Kidney (tissue), 14 donors: ENCODE results near the gene MYH14. TPM values are rescaled to one million over a fixed set of nuclear protein-coding genes. Genes with fewer than 3 reads are reported as not detected.

Experiments used
- DNase-seq, 5 donors: peaks; one replicate each; pipeline ENCODE4 v3.0.0-alpha.2; 2013 to 2020
- FAIRE-seq: peaks from 2 replicates; lab custom pipeline; 2012; peaks lifted over from hg19 to GRCh38; lab: Jason Lieb, UNC
- H3K27ac ChIP-seq, 2 donors: one replicate each; pipeline ENCODE4 v1.7.0; 2013; ENCODE audit warnings: low read depth in 2 of 2, low read length in 2 of 2, inconsistent platforms in 1 of 2
- H3K27me3 ChIP-seq: one replicate; pipeline ENCODE4 v1.7.1; 2013; ENCODE audit warnings: low read length, inconsistent platforms; ENCODE audit not compliant: control insufficient read depth, insufficient read depth
- H3K36me3 ChIP-seq, 3 donors: one replicate each; pipeline versions ENCODE4 v1.7.0 to v1.7.1; 2013; ENCODE audit warnings: low read length in 3 of 3, control low read depth in 1 of 3, inconsistent platforms in 1 of 3; ENCODE audit not compliant: insufficient read depth in 3 of 3, control insufficient read depth in 2 of 3
- H3K4me1 ChIP-seq, 3 donors: one replicate each; pipeline versions ENCODE4 v1.7.0 to v1.7.1; 2013; ENCODE audit warnings: low read length in 3 of 3, inconsistent platforms in 1 of 3, low read depth in 1 of 3; ENCODE audit not compliant: control insufficient read depth in 2 of 3, insufficient read depth in 2 of 3
- H3K4me3 ChIP-seq, 3 donors: one replicate each; pipeline versions ENCODE4 v1.7.0 to v1.8.1; 2013; ENCODE audit warnings: low read length in 3 of 3, control low read depth in 1 of 3, inconsistent platforms in 1 of 3
- H3K9ac ChIP-seq, 3 donors: one replicate each; pipeline versions ENCODE4 v1.7.0 to v1.7.1; 2013; ENCODE audit warnings: low read length in 3 of 3, control low read depth in 1 of 3, inconsistent platforms in 1 of 3
- H3K9me3 ChIP-seq, 3 donors: one replicate each; pipeline versions ENCODE4 v1.7.0 to v1.7.1; 2013; ENCODE audit warnings: low read length in 3 of 3, control low read depth in 1 of 3, inconsistent platforms in 1 of 3; ENCODE audit not compliant: control insufficient read depth in 2 of 3, insufficient read depth in 1 of 3
- intact Hi-C: fragments of 100-400 bp; cut with DNase I; formaldehyde crosslinking; loops from one replicate; pipeline ENCODE4 v1.11.1; 2022
- polyA plus RNA-seq: library from polyadenylated mRNA; stranded (reverse); fragments of 350-450 nt; fragmentation: Illumina TruSeq; extraction: RNeasy Lipid Tissue Mini Kit (QIAGEN cat#74804); gene quantifications from one replicate; pipeline ENCODE4 v1.2.3, GENCODE V29; 2014; ENCODE audit warnings: low read depth, low replicate concordance; ENCODE audit not compliant: insufficient read depth
- total RNA-seq: library from RNA; stranded (reverse); fragmentation: NEBNext Ultra II Directional; extraction: Animal tissue kit (Norgen Biotek cat#: 25700); gene quantifications from one replicate; pipeline ENCODE4 v1.2.1, GENCODE V29; 2021
- TF ChIP-seq, protein P1 (sequence below): IDR thresholded peaks from 3 replicates; pipeline ENCODE4 v1.5.1; 2012; ENCODE audit warnings: mild to moderate bottlenecking, moderate library complexity, borderline replicate concordance; ENCODE audit not compliant: insufficient read depth; ENCODE audit errors: extremely low read depth
- donor health status: control.
- donor health status: control.
- donor health status: control.
- donor health status: control.
- donor health status: control.
- donor health status: DM: yes; HTN: yes; CAD: no.
- donor health status: Normal renal cell carcinoma (clear cell type).

MYH14 gene
- total and polyA plus RNA-seq, 2 donors from 2014 or later = 23.9 to 81.4 TPM

DNA sequence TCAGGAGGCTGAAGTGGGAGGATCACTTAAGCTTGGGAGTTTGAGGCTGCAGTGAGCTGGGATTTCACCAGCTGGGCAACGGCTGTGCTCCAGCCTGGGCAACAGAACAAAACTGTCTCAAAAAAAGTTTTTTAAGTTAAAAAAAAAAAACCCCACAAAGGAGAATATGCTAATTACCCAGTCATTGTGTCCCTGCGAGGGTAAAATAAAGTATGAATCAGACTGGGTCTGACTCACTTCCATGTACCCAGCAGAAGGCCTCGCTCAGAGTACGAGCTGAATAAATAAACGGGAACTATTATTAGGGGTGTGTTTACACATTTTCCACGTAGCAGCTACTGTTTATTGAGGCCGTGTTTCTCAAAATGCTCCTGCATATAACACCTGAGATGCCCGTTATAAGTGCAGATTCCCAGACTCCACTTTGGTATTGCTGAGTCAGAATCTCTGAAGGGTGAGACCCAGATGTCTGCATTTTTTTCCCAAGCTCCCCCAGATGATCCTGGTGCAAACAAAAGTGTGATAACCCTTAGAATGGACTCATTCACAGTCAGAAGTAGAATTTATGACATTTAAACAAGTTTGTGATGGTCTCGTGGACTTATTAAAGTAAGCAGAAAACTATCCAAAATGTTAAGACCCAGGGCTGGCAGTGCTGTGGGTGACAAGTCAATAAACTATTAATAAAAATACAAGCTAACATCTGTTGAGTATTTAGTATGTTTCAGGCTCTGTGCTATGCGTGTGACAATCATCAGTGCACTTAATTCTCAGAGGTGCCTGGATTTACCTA is 97.6 kb downstream of the MYH14 start:
- no peaks in the 10 kb centered on the region for H3K36me3 ChIP-seq
- H3K9ac ChIP-seq = no peak overlapping the region
- no peaks in the 10 kb centered on the region for H3K27me3 ChIP-seq
- FAIRE-seq (no peak), DNase-seq (no peak)
- intact Hi-C loops = no loop called here
- H3K4me3 ChIP-seq = no peak overlapping the region
- no peaks in the 10 kb centered on the region for H3K9me3 ChIP-seq
- no peaks in the 10 kb centered on the region for H3K4me1 ChIP-seq
- TF ChIP-seq, protein P1, sequence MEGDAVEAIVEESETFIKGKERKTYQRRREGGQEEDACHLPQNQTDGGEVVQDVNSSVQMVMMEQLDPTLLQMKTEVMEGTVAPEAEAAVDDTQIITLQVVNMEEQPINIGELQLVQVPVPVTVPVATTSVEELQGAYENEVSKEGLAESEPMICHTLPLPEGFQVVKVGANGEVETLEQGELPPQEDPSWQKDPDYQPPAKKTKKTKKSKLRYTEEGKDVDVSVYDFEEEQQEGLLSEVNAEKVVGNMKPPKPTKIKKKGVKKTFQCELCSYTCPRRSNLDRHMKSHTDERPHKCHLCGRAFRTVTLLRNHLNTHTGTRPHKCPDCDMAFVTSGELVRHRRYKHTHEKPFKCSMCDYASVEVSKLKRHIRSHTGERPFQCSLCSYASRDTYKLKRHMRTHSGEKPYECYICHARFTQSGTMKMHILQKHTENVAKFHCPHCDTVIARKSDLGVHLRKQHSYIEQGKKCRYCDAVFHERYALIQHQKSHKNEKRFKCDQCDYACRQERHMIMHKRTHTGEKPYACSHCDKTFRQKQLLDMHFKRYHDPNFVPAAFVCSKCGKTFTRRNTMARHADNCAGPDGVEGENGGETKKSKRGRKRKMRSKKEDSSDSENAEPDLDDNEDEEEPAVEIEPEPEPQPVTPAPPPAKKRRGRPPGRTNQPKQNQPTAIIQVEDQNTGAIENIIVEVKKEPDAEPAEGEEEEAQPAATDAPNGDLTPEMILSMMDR = no peak
- no peak overlapping the region for H3K27ac ChIP-seq

DNA sequence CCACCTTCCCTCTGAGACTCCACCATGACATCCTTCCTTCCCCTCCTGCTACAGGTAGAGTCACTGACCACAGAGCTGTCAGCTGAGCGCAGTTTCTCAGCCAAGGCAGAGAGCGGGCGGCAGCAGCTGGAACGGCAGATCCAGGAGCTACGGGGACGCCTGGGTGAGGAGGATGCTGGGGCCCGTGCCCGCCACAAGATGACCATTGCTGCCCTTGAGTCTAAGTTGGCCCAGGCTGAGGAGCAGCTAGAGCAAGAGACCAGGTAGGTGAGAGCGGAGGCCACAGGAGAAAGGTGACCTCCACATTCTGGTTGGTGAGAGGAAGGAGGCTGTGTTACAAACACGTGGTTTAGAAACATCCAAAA is 98.2 kb downstream of the MYH14 start:
- DNase-seq (no peak), FAIRE-seq (no peak)
- Histone ChIP-seq H3K4me1 (no peaks in the 10 kb centered on the region), H3K36me3 (no peaks in the 10 kb centered on the region), H3K9ac (no peak overlapping the region), H3K4me3 (no peak overlapping the region), H3K27me3 (no peaks in the 10 kb centered on the region), H3K9me3 (no peaks in the 10 kb centered on the region), H3K27ac (no peak overlapping the region)
- intact Hi-C loops = no loop called here
- TF ChIP-seq, protein P1 = no peak

DNA sequence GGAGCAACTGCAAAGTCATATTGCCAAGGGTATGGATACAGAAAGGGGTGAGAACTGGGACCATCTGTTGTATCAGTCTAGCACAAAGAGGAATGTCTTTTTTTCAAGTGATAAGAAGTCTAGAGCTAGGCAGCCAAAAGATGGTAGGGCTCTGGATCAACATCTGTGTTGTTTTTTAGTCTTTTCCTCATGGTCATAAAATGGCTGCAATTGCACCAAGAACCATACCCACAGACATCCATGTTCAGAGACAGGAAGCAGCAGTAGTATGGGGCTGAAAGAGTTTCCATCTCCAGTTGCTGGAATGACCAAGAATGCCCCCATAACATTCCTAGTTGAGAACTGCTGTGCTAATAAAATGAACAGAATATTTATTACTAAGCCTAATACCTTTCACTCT is 100.1 kb downstream of the MYH14 start:
- FAIRE-seq = no peak
- intact Hi-C loops = no loop called here
- no peaks in the 10 kb centered on the region for H3K9me3 ChIP-seq

More for the DNA sequence above, 100.1 kb downstream of the MYH14 start:
- H3K27ac ChIP-seq = no peak overlapping the region
- H3K27me3 ChIP-seq = no peaks in the 10 kb centered on the region
- DNase-seq = no peak
- no peak overlapping the region for H3K4me3 ChIP-seq
- peaks cover 0 to 7% (median 0%) of the 10 kb centered on the region in 3 donors for H3K36me3 ChIP-seq
- no peak overlapping the region for H3K9ac ChIP-seq
- TF ChIP-seq, protein P1 = no peak
- H3K4me1 ChIP-seq = no peaks in the 10 kb centered on the region
